BLaER1 treated with 17β-estradiol and CSF1 and Interleukin-3, amounts not matched to agents 10 nM and 100 nM (cell line): ENCODE measurements around the gene SERTAD2.

ENCODE experiments used
- H3K27ac ChIP-seq, 11 experiments: shearing (Covaris generic); formaldehyde crosslinking; 2 replicates each; pipeline ENCODE4 v1.8.1; 2022
- H3K27me3 ChIP-seq, 11 experiments: shearing (Covaris generic); formaldehyde crosslinking; 2 replicates each; pipeline ENCODE4 v1.8.1; 2022
- H3K36me3 ChIP-seq, 11 experiments: shearing (Covaris generic); formaldehyde crosslinking; 2 replicates each; pipeline ENCODE4 v1.8.1; 2022
- H3K4me1 ChIP-seq, 10 experiments: shearing (Covaris generic); formaldehyde crosslinking; 2 replicates each; pipeline ENCODE4 v1.8.1; 2022
- H3K4me2 ChIP-seq, 11 experiments: shearing (Covaris generic); formaldehyde crosslinking; 2 replicates each; pipeline ENCODE4 v1.8.1; 2022
- H3K4me3 ChIP-seq, 10 experiments: shearing (Covaris generic); formaldehyde crosslinking; 2 replicates each; pipeline ENCODE4 v1.8.1; 2022
- H3K9ac ChIP-seq, 11 experiments: shearing (Covaris generic); formaldehyde crosslinking; 2 replicates each; pipeline ENCODE4 v1.8.1; 2022
- H3K9me3 ChIP-seq, 11 experiments: shearing (Covaris generic); formaldehyde crosslinking; replicated peaks in 1 of 11; 2 replicates each; pipeline ENCODE4 v1.8.1; 2022
- H4K20me1 ChIP-seq, 11 experiments: shearing (Covaris generic); formaldehyde crosslinking; 2 replicates each; pipeline ENCODE4 v1.8.1; 2022
- Cebpa-rat ChIP-seq, 11 experiments: shearing (Covaris generic); IDR thresholded peaks; 2 replicates each; pipeline ENCODE4 v1.8.1; 2022

SERTAD2 gene

DNA sequence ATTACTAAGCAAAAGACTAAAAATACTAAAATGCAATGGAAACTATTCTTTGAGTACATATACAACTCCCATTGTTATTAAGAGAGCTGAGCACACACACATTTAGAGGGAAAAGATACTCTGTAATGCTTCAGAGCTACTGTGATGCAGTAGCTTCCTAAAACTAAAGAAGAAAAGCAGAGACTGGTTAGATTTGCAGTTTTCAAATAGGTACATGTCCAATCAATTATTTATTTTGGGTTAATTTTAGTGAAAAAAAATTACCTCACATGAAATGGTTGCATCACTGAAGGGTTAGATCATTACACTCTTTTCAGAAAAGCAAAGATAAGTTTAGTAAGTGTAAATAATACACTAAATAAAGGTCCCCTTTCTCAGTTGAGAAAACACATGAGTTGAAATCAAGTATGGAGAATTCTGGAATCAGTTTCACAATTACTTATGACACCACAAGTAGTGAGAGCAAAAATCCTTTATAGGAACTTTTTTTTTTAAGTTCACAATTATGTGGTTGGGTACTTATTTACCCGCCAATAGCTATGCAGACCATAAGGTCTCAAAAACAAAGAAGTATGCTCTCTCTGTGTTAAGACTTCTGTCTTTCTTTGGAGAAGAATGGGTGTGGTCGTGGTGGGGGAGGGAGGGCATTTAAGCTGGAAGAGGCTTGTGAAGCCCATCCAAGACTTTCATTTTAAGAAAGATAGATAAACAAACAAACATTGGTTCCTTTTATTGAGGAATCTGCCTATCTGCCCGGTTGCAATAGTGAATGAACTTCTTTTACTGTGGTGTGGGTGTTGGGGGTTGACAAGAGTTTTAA lies 25.3 kb upstream of the SERTAD2 start:
- Histone ChIP-seq H3K27me3 (no peaks in the 10 kb centered on the region), H3K36me3 (no peaks in the 10 kb centered on the region), H3K4me1 (peaks cover 0 to 25% (median 0%) of the 10 kb centered on the region in 10 experiments; a peak in 6 of 20 replicates)

DNA sequence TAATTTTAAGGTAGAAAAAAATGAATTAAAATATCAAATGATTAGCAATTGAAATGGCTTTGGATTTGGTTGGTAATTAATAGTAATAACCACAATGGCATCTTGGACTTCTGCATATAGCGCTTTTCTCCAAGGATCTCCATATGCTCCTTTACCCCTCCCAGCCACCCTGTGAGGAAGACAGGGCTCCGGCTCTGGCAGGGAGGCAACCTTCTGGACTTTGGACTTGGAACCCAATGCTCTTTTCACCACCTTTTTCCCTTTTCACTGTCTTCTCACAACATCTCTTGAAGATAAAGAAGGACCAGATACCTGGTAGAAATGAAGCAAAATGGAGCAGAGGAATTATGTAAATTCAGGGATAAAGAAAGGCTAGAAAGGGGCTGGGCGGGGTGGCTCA lies 23.8 kb upstream of the SERTAD2 start:
- no peak for TF ChIP-seq Cebpa-rat (IDR thresholded peaks at IDR 0.05)
- Histone ChIP-seq H3K9me3 (no peaks in the 10 kb centered on the region), H3K36me3 (no peaks in the 10 kb centered on the region), H3K4me1 (peaks cover 0 to 25% (median 0%) of the 10 kb centered on the region in 10 experiments; a peak in 6 of 20 replicates), H3K27me3 (no peaks in the 10 kb centered on the region), H3K4me2 (no peak overlapping the region), H3K4me3 (no peak overlapping the region), H3K27ac (no peak overlapping the region), H3K9ac (no peak overlapping the region), H4K20me1 (no peaks in the 10 kb centered on the region)

More for the DNA sequence above, 25.3 kb upstream of the SERTAD2 start:
- Histone ChIP-seq H3K4me2 (peak overlapping the region in 2 of 11 experiments; percentile 25 to 39; a peak in 6 of 22 replicates), H3K4me3 (no peak overlapping the region), H3K9me3 (no peaks in the 10 kb centered on the region), H3K27ac (no peak overlapping the region), H4K20me1 (no peaks in the 10 kb centered on the region), H3K9ac (no peak overlapping the region)
- no peak for TF ChIP-seq Cebpa-rat (IDR thresholded peaks at IDR 0.05)

DNA sequence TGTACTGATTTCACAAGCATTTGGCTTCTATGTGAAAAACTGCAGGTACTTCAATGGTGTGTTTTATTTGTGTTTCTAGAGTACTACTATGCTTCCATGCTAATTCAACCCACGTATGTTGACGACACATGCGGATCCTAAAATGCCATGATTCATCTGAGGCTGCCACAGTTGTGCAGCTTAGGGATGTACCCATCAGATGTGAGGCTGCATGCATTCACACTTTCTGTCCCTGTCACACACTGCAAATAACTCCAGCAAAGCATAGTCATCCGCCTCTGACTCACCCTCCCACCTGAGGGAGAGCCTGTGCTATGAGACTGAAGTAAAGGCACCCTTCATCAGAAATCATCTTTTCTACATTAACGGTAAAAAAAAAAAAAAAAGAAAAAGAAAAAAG lies 22.1 kb upstream of the SERTAD2 start:
- Histone ChIP-seq H3K27ac (no peak overlapping the region), H3K4me1 (peaks cover 0 to 15% (median 0%) of the 10 kb centered on the region in 10 experiments; a peak in 6 of 20 replicates), H3K9ac (no peak overlapping the region), H3K4me3 (no peak overlapping the region), H3K9me3 (no peaks in the 10 kb centered on the region), H3K27me3 (no peaks in the 10 kb centered on the region), H3K36me3 (no peaks in the 10 kb centered on the region), H3K4me2 (no peak overlapping the region), H4K20me1 (no peaks in the 10 kb centered on the region)
- no peak for TF ChIP-seq Cebpa-rat (IDR thresholded peaks at IDR 0.05)

DNA sequence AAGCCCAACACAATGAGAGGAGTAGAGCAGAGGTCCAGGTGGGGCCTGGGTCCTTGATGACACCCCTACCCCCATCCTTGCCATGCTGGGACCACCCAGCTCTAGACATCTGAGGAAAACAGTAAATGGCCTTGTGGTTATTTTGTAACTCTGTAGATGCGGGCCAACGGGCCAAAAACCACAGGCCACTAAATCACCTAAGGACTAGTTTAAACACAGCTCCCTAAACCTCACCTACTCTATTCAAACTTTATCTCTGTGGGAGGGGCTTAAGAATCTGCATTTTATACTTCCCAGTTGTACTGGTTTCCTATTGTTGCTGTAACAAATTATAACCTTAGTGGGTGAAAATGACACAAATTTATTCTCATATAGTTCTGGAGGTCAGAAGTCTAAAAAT lies 19.0 kb upstream of the SERTAD2 start:
- H3K4me3 ChIP-seq: no peak overlapping the region
- no peaks in the 10 kb centered on the region for H3K9me3 ChIP-seq
- TF ChIP-seq Cebpa-rat (IDR thresholded peaks at IDR 0.05): no peak
- H3K27ac ChIP-seq: no peak overlapping the region
- H3K4me2 ChIP-seq: no peak overlapping the region; a peak in 2 of 22 replicates
- peaks cover 2 to 12% (median 5%) of the 10 kb centered on the region in 10 experiments for H3K4me1 ChIP-seq
- H3K36me3 ChIP-seq: no peaks in the 10 kb centered on the region
- no peaks in the 10 kb centered on the region for H4K20me1 ChIP-seq
- no peaks in the 10 kb centered on the region for H3K27me3 ChIP-seq
- no peak overlapping the region for H3K9ac ChIP-seq

DNA sequence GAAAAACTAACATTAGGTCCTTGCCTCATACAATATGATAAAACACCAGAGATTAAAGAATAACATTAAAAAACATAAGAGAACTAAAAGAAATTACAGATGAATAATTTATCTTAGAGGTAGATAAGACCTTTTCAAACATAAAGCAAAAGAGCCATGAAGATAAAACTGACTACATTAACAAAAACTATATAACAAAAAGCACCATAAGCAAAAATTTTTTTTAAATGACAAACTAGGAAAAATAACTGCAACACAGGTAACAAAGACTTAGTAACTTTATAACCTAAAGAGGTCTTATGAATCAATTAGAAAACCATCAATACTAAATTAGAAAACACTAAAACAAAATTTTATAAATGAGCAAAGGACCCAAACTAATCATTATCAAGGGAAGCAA lies 16.3 kb upstream of the SERTAD2 start:
- H3K4me3 ChIP-seq: no peak overlapping the region
- H3K4me1 ChIP-seq: peaks cover 16 to 25% (median 19%) of the 10 kb centered on the region in 10 experiments
- no peak overlapping the region for H3K27ac ChIP-seq
- H3K4me2 ChIP-seq: no peak overlapping the region
- no peaks in the 10 kb centered on the region for H3K9me3 ChIP-seq
- H4K20me1 ChIP-seq: no peaks in the 10 kb centered on the region
- no peak for TF ChIP-seq Cebpa-rat (IDR thresholded peaks at IDR 0.05)
- H3K9ac ChIP-seq: no peak overlapping the region
- H3K36me3 ChIP-seq: no peaks in the 10 kb centered on the region
- no peaks in the 10 kb centered on the region for H3K27me3 ChIP-seq

DNA sequence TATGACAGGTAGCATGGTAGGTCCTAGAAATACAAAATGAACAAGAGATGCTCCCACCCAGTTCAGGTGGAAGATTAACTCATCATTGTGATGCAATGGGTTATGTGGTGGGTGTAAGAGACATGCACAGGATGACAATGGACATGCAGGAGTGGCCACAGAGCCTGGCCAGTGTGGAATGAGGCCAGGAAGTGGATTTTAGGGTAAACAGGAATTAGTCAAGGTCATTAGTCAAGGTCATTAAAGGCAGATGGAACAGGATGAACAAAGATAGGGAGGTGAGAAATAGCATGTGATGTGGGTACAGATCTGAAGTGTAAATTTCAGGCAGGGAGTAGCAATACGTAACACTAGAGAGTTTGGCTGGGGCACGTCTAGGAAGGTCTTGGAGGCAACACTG lies 15.6 kb upstream of the SERTAD2 start:
- Histone ChIP-seq H3K36me3 (no peaks in the 10 kb centered on the region), H3K4me3 (no peak overlapping the region), H3K4me1 (peaks cover 16 to 25% (median 19%) of the 10 kb centered on the region in 10 experiments), H3K9ac (no peak overlapping the region), H3K9me3 (no peaks in the 10 kb centered on the region), H4K20me1 (no peaks in the 10 kb centered on the region), H3K27me3 (no peaks in the 10 kb centered on the region), H3K4me2 (no peak overlapping the region), H3K27ac (no peak overlapping the region)
- no peak; a peak in 1 of 22 replicates for TF ChIP-seq Cebpa-rat (IDR thresholded peaks at IDR 0.05)

DNA sequence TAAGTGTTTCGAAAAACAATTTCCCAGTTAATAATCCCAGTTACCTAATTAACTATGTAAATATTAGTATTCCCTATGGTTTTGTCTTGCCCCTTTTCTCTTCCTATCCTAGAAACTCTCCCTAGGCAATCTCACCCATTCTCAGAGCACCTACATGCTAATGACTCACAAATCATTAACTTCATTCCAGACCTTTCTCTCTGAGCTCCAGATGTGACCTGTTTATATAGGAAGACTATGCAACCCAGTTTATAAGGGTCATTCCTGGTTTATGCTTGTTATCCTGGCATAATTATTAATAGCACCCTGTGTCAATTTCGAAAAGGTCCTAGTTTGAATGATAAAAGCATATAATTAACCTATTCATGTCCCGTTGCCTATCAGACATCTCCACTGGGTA lies 14.8 kb upstream of the SERTAD2 start:
- 0 out of 22 replicates have a peak overlapping the region, but pooled peaks of 1 of the 11 experiments have one; percentile 73 for H3K4me2 ChIP-seq
- H3K36me3 ChIP-seq: no peaks in the 10 kb centered on the region
- no peaks in the 10 kb centered on the region for H3K27me3 ChIP-seq
- H3K4me3 ChIP-seq: no peak overlapping the region
- no peak overlapping the region for H3K9ac ChIP-seq
- TF ChIP-seq Cebpa-rat (IDR thresholded peaks at IDR 0.05): no peak
- no peak overlapping the region for H3K27ac ChIP-seq
- H3K9me3 ChIP-seq: no peaks in the 10 kb centered on the region
- H3K4me1 ChIP-seq: peaks cover 16 to 25% (median 19%) of the 10 kb centered on the region in 10 experiments
- H4K20me1 ChIP-seq: no peaks in the 10 kb centered on the region

DNA sequence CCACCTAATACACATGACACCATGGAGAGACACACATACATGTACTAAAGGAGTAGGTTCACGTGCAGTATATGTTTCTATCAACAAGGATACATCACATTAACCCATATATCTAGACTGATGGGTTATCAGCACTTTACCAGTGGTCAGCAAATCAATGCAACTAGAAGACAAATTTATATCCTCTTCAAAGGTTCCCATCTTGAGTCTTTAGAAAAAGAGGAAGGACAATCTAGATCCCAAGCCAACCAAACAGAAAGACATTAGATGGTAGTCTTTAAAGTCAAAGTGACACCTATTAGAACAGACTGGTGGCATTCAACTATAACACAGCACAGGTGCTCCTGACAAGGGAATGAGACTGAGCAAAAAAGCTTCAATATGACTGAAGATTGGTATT lies 13.8 kb upstream of the SERTAD2 start:
- peaks cover 16 to 23% (median 19%) of the 10 kb centered on the region in 10 experiments for H3K4me1 ChIP-seq
- peak overlapping the region; percentile 66 to 86 (median 74) for H3K4me2 ChIP-seq
- no peak for TF ChIP-seq Cebpa-rat (IDR thresholded peaks at IDR 0.05)
- no peak overlapping the region for H3K4me3 ChIP-seq
- H3K27me3 ChIP-seq: no peaks in the 10 kb centered on the region
- no peaks in the 10 kb centered on the region for H3K36me3 ChIP-seq
- no peak overlapping the region for H3K9ac ChIP-seq
- H3K9me3 ChIP-seq: no peaks in the 10 kb centered on the region
- H4K20me1 ChIP-seq: no peaks in the 10 kb centered on the region
- H3K27ac ChIP-seq: peak overlapping the region in 7 of 11 experiments; percentile 2 to 57 (median 28); a peak in 9 of 22 replicates

DNA sequence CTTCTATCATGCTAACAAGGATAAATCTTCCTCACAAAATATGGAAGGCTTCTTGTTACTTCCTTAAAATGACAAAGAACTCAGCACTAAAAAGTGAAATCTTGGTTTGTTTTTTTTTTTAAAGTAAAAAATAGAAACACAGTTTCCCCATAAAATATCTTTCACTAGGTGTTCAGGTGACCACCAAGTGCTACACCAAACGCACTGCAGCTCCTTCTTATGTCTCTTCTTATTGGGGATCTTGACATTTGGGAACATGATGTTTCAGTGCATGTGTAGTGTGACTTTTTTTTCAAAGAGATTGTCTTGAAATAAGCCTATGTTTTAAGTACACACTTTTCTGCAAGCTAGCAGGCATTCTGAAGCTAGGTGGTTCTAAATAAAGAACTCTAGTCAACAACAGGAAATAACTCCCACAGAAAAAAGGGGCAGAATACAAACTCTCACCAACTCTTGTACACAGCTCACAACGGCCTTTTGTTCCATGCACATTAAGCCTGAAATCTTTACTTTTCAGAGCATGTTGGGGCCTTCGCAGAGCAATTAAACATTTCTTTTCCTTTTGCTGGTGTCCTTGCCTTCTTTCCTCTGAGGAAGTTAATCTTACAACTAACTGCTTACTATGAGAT lies 13.2 kb upstream of the SERTAD2 start:
- peak overlapping the region in 1 of 10 experiments; percentile 15; a peak in 2 of 20 replicates for H3K4me3 ChIP-seq
- no peak overlapping the region; a peak in 1 of 22 replicates for H3K9ac ChIP-seq
- H3K9me3 ChIP-seq: no peaks in the 10 kb centered on the region
- H3K4me1 ChIP-seq: peaks cover 19 to 30% (median 23%) of the 10 kb centered on the region in 10 experiments
- H3K4me2 ChIP-seq: peak overlapping the region; percentile 66 to 86 (median 74)
- H4K20me1 ChIP-seq: no peaks in the 10 kb centered on the region
- no peaks in the 10 kb centered on the region for H3K27me3 ChIP-seq
- TF ChIP-seq Cebpa-rat (IDR thresholded peaks at IDR 0.05): no peak
- peak overlapping the region in 7 of 11 experiments; percentile 2 to 57 (median 28); a peak in 10 of 22 replicates for H3K27ac ChIP-seq
- no peaks in the 10 kb centered on the region for H3K36me3 ChIP-seq
